NCI-H1048 (cell line): ENCODE data around the gene PNKD.

ENCODE experiments used
- DNase-seq: peaks from one replicate; lab custom pipeline; 2025; lab: John Stamatoyannopoulos, UW

The PNKD gene

DNA sequence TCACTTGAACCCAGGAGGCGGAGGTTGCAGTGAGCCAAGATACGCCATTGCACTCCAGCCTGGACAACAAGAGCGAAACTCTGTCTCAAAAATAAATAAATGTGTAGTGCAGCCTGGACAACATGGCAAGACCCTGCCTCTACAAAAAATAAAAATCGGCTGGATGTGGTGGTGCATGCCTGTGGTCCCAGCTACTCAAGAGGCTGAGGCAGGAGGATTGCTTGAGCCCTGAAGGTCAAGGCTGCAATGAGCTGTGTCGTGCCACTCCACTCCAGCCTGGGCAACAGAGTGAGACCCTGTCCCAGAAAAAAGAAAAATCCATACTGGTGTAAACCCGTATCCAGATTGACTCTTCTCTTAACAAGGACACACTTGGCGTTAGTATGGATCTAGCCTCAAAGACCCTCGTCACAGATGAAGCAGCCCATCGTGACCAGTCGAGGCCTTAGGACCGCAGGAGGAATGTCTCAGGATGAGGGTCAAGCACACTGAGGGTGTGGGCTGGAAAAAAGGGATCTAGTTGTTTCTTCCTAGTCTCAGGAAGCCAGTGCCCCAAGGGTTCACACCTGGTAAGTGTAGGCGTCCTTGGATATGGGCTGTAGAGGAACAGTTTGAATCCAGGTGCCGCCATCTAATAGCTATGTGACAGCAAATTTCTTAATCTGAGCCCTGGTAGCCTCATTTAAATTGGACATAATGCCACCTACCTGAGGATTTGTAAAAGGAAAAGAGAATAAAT is 13.5 kb upstream of the PNKD start:
- DNase-seq: no peak

GRCh38 chr2:218257390-218257981 is 12.8 kb upstream of the PNKD start:
- no peak for DNase-seq

DNA sequence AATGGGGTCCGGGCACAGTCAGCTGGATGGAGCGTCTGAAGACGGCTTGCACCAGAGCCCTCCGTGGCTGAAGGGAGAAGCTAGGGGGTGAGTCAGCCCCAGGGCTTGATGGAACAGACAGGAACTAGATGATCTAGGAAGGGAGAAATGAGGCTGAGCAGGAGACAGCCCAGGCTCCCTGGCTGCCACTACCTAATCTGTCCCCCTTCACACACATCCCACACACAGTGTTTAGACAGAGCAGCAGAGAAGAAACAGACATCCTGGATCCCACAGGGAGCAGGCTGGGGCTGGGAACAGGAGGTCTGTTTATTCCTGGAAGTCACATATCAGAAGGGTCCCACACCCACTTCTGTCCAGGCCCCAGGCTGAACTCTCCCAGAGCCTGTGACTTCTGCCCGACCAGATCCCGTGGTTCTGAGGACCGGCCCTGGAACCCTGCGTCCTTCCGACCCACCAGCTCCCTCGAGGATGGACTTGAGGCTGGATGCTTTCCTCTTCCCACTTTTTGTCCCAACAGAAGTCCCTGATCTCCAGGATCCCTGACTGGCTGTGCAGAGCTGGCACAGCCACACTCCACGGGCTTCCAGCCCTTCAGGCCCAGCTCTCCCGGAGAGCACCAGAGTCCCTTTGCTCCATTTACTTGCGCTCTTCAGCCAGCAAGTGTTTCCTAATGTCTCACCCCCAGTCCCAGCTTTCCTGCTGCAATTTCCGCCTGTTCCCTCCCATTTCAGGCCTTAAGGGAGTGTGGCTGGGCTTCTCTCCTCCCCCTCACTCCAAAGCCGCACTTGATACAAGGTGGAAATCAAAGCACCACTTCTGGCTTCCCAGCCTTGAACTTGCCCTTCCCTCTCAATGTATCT is 11.0 kb upstream of the PNKD start:
- DNase-seq: no peak

DNA sequence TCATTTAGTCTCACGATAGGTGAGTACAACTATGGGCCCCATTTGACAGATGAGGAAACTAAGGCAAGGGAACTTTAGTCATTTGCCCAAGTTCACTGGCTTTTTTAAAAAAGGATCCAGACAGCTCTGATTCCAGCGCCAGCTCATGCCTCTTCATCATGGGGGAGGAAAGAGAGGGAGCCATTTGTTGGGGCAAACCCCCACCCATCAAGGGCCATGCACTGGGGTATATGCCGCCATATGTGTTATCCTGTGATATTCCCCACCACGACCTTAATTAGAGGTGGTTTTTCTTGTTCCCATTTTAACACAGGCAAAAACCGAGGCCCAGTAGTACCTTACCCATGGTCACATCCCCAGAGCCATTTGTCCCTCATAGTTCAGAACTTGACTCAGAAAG is 10.2 kb upstream of the PNKD start:
- DNase-seq: no peak

- DNase-seq: no peak
Measured at GRCh38 chr2:218260742-218261422, 9.4 kb upstream of the PNKD start, which contains the start of gene GPBAR1. Gene GPBAR1 (plus strand): TSS chr2:218261015. CDS start chr2:218262725, 1,710 bp downstream.

DNA sequence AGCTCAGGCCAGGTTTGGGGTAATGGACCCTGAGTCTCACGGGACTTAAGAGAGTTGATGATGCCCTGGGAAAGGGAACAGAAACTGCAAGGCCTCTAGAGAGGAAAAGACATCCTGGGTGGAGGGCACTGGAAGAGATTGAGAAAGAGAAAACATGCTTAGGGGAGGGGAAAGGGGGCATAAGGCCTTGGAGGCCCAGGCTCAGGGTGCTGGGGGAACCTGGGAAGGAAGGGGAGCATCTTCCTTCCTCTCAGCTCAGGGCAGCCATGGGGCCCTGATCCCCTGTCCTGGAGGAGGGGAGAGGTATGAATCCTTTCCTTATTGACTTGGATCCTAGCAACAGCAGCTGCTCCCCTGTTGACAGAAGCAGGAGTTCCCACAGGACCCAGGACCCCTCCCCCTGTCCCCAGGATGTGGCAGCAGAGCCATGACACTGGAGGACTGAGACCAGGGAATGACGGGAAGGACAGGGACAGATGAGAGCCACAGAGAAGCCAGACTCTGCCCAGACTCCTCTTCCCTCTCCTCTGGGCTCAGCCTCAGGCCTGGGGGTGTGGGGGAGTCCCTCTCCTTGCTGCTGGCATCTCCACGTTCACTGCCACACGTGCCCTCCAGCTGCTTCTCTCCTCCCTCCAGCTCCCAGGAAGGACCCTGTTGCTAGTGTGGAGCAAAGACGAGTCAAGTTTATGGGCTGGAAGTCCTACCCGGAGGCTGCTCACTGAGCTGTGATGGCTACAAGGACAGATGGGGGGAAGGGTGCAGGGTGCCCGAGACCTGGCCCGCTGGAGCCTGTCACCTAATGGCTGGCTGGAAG is 8.7 kb upstream of the PNKD start:
- no peak for DNase-seq

DNA sequence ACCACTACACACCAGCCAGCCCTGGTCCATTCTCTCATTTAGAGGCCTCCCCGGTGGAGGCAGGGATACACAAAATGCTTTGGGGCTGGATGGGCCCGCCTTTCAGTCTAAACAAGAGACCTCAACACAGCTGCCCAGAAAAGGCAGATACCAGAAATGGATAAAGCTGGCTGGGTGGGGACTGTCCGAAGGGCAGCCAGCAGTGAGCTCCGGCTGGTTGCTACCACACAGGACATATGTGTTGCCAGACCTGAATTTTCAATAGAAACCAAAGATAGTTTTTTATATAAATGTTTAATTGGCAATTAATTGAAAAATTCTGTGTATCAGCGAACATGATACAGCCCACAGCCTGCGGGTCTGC is 8.1 kb upstream of the PNKD start:
- no peak for DNase-seq

GRCh38 chr2:218262631-218263586 is 7.4 kb upstream of the PNKD start:
- DNase-seq: no peak

DNA sequence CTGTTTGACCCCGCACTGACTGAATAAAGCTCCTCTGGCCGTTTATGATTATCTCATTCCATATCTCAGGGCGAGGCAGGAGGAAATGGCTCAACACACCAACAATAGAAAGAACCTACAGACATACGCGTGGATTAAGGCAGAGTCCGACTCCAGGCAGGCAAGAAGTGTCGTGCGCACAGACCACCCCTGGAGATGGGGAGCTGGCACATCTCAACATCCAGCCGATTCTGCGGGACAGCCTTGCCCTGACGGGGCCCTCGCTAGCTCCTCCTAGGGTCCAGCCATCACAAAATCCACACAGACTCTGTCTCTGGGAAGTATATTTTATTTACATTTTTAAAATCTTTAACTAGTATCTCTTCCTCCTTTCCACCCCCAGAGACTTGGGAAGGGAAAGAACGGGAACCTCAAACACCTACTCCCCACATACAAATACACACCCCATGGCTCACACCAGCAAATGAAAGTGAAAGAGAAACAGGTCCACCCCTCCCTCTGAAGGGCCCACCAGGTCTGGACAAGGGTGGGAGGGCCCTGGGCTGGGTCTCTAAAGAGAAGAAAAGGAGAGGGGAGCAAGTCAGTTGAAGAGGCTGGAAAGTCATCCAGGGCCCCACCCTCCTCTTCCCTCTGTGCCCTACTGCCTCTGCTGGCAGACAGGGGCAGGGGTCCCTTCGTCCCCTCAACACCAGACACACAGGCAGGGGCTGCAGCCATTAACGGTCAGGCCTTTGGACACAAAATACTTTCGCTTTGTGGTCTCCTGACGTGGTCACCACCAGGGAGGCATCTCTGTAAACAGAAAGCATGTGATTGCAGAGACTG is 6.3 kb upstream of the PNKD start:
- DNase-seq: no peak

DNA sequence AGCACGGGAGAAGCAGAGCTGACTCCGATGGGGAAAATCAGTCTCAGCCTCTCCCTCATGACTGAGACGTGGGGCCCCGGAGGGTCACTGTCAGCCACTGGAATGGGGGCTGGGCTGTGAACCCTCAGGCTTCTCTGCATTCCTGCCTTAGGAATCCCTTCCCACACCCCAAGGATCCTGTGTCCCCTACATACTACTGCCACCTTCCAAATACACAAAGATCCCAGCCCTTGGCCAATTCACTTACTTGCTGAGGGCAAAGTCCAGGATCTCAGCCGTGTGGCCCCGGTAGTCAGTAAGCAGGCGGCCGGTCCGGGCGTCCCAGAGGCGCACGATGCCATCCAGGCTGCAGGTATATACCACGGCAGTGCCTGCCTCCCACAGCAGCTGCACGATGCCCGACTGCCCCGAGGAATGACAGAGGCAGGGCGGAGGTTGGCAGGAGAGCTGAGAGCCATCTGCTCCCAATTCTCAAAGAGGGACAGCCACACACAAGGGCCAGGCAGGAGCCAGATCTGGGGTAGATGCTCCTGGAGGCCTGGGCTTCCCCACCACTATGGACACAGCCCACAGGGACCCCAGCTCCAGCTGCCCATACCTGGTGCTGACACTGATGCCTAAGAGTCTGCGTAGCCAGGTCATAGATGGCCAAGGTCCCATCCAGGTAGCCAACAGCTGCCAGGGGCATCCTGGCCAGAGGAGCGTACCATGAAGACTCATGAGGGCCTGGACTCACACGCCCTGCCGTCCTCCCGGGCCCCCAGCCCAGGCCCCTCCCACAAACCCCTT is 5.4 kb upstream of the PNKD start:
- DNase-seq: no peak

GRCh38 chr2:218265626-218266025 is 4.7 kb upstream of the PNKD start:
- DNase-seq: no peak

DNA sequence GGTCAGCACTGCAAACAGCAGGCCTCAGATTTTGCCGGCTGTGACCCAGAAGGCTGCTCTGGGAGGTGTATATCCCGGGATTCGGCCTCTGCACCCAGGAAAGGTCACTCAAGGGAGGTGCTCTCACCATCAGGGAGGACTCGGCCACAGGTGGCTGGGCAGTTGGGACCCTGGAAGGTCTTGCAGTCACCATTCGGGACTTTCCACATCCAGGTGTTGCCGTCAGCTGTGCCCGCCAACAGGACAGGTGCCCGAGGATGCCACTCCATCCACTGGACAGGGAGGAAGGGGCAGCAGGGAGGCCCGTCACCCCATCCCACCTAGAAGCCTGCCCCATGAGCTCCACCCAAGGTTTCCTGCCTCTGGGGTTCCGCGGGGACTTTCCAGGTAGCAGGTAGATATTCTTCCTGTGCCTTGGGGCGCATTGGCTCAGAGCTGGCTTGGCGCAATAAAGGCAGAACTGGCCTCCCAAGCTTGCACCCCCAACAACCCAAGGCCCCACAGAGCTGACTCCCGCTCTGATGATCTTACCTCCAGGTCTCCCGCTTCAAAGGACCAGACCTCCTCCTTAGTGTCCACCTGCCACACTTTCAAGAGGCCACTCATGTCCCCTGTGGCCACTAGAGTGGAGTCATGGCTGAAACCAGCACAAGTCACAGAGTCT is 3.9 kb upstream of the PNKD start:
- no peak for DNase-seq

GRCh38 chr2:218267259-218267658 is 3.1 kb upstream of the PNKD start:
- no peak for DNase-seq

DNA sequence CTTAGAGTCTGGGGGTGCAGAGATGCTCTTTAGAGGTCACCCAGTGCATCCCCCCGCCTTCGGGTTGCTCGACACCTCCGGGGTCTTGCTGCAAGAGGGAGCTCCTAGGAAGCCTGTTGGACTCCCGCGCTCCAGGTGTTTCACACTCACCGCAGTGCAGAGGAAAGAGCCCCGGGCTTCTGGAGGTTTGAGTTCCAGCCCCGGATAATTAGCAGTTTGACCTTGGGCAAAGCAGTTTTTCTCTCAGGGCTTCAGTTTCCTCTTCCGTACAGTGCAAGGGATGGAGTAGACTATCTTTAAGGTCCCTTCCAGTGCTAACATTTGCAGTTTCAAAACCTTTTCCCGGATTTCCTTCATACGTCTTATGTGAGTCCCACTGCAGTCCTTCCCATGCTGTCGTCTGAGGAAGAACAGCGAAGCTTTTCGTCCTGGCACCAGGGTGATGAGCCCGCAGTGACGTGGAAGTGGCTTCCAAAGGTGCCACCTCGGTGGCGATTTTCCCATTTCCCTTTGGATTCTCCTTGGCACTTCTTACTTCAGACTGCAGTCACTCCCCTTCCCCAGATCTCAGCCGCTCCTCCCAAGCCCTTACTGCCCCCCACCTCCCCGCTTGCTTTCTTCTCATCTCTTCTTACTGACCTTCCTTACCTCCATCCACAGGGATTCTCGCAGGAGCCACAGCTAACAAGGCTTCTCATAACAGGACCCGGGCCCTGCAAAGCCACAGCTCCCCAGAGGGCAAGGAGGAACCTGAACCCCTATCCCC is 585 bp downstream of the PNKD start:
- no peak for DNase-seq

GRCh38 chr2:218271487-218271797 is 1.1 kb downstream of the PNKD start:
- DNase-seq: no peak

DNA sequence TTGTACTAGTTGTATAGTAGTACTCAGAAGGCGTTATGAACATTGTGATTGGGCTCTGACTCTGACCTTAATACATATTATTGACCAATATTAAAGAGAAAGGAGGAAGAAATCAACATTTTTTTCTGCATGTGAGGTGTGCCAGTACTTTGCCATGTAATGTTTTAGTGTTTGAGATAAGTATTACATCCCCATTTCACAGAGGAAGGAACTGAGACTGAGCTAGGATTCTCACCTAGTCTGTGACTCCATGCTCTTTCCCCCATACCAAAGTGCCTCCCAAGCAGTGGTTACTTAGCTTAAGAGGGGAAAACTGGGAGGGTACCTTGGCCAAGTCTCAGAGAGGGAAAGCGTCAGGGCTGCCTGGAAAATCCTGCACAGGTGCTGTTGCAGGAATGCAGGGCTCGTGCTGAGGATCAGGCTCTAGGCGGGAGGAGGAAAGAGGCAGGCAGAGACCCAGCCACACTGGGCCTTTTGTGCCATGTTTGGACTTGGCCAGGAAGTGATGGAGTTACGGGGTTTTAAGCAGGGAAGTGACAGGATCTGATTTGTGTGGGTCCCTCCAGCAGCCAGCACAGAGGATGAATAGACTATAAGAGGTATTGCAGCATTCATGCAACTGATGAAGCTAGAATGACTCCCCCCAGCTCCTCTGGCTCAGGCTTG is 1.7 kb downstream of the PNKD start:
- DNase-seq: no peak
